Retinal pigment epithelial cell (primary cell): ENCODE data around the gene SPAG7.

ENCODE experiments used
- DNase-seq: peaks from one replicate; pipeline ENCODE4 v3.0.0-alpha.2; 2010; ENCODE audit warnings: low read depth
- H3K4me3 ChIP-seq: 2 replicates; pipeline ENCODE4 v1.5.1; 2011; ENCODE audit warnings: mild to moderate bottlenecking, low read length, control low read depth, moderate library complexity
- CTCF ChIP-seq: conservative IDR thresholded peaks from 2 replicates; pipeline ENCODE4 v1.5.1; 2011; ENCODE audit warnings: low read depth, low read length, control low read depth, inconsistent platforms

SPAG7 gene

GRCh38 chr17:4949321-4950074 lies 18.1 kb downstream of the SPAG7 start:
- no peak for DNase-seq
- no peak for TF ChIP-seq CTCF
- peak overlapping the region; percentile 60 for H3K4me3 ChIP-seq

GRCh38 chr17:4948931-4949320 lies 18.7 kb downstream of the SPAG7 start:
- peak overlapping the region; percentile 93 for H3K4me3 ChIP-seq
- DNase-seq = no peak
- no peak for TF ChIP-seq CTCF

- no peak for TF ChIP-seq CTCF
- peak; percentile 63 for DNase-seq
- H3K4me3 ChIP-seq = peak within 1 kb of the TSS; percentile 93
These were observed 19.3 kb downstream of the SPAG7 start, which contains the start of gene PFN1 for GRCh38 chr17:4948166-4948930. TSS of gene PFN1 (minus strand) at chr17:4948530. CDS start at chr17:4948394, 136 bp downstream.

GRCh38 chr17:4947411-4948165 lies 20.0 kb downstream of the SPAG7 start:
- DNase-seq = no peak
- no peak for TF ChIP-seq CTCF
- peak overlapping the region; percentile 93 for H3K4me3 ChIP-seq

GRCh38 chr17:4947010-4947410 lies 20.6 kb downstream of the SPAG7 start:
- peak overlapping the region; percentile 93 for H3K4me3 ChIP-seq
- no peak for DNase-seq
- no peak for TF ChIP-seq CTCF

- TF ChIP-seq CTCF = no peak
- peak overlapping the region; percentile 93 for H3K4me3 ChIP-seq
These were observed 21.2 kb downstream of the SPAG7 start for GRCh38 chr17:4946312-4946976.

More at GRCh38 chr17:4946312-4946976, 21.2 kb downstream of the SPAG7 start:
- no peak for DNase-seq
